ENCODE measurements around the gene TBC1D8.

TBC1D8 gene

GRCh38 chr2:101026923-101027469, 124.2 kb downstream of the TBC1D8 start:
- no peak for DNase-seq (ENCODE audit: low read depth)

GRCh38 chr2:101026253-101026701, 124.9 kb downstream of the TBC1D8 start:
- no peak for DNase-seq (ENCODE audit: low read depth)

- DNase-seq (ENCODE audit: low read depth): no peak
These were observed 125.6 kb downstream of the TBC1D8 start for GRCh38 chr2:101025561-101025960.

GRCh38 chr2:101023327-101024107, 127.7 kb downstream of the TBC1D8 start:
- no peak for DNase-seq (ENCODE audit: low read depth)

GRCh38 chr2:101022221-101022620, 129.0 kb downstream of the TBC1D8 start:
- no peak for DNase-seq (ENCODE audit: low read depth)

- DNase-seq (ENCODE audit: low read depth): no peak
These were observed 132.2 kb downstream of the TBC1D8 start for GRCh38 chr2:101018934-101019333.

GRCh38 chr2:101017371-101017770, 133.8 kb downstream of the TBC1D8 start:
- no peak for DNase-seq (ENCODE audit: low read depth)

- no peak for DNase-seq (ENCODE audit: low read depth)
These were observed 136.8 kb downstream of the TBC1D8 start for GRCh38 chr2:101014264-101014857.

- peak; percentile 23 for DNase-seq (ENCODE audit: low read depth)
These were observed 138.4 kb downstream of the TBC1D8 start for GRCh38 chr2:101012706-101013181.

GRCh38 chr2:101012054-101012705, 139.0 kb downstream of the TBC1D8 start:
- DNase-seq (ENCODE audit: low read depth): no peak

- DNase-seq (ENCODE audit: low read depth): no peak
These were observed 140.0 kb downstream of the TBC1D8 start for GRCh38 chr2:101011152-101011551.

GRCh38 chr2:101007415-101008345, 143.5 kb downstream of the TBC1D8 start:
- DNase-seq (ENCODE audit: low read depth): no peak

GRCh38 chr2:101006065-101006715, 145.0 kb downstream of the TBC1D8 start:
- DNase-seq (ENCODE audit: low read depth): no peak

GRCh38 chr2:101004620-101005325, 146.4 kb downstream of the TBC1D8 start:
- no peak for DNase-seq (ENCODE audit: low read depth)

GRCh38 chr2:101003278-101003775, 147.9 kb downstream of the TBC1D8 start:
- DNase-seq (ENCODE audit: low read depth): no peak

GRCh38 chr2:101002562-101003277, 148.5 kb downstream of the TBC1D8 start:
- no peak for DNase-seq (ENCODE audit: low read depth)

- DNase-seq (ENCODE audit: low read depth): peak; percentile 92
These were observed 149.3 kb downstream of the TBC1D8 start, which contains the start of gene RPL31 for GRCh38 chr2:101001691-101002561. TSS of gene RPL31 (plus strand) at chr2:101002289. CDS start at chr2:101002702, 413 bp downstream.

- DNase-seq (ENCODE audit: low read depth): no peak
These were observed 151.2 kb downstream of the TBC1D8 start for GRCh38 chr2:100999995-101000394.
